Common myeloid progenitor, CD34-positive (primary cell): Measurements from ENCODE around the gene PDGFRB.

Experiments used
- CTCF ChIA-PET: fragments of 350-600 bp; sonication (Branson Sonifier 250); formaldehyde crosslinking; loops from one replicate; lab custom pipeline; 2021; ENCODE audit warnings: antibody characterized with exemption; lab: Charles Lee
- POLR2A ChIA-PET: fragments of 350-600 bp; sonication (Branson Sonifier 250); formaldehyde crosslinking; loops from one replicate; lab custom pipeline; 2021; ENCODE audit warnings: antibody characterized with exemption; lab: Charles Lee
- DNase-seq, 3 donors: peaks; one replicate each; pipeline versions ENCODE4 v3.0.0 to v3.0.0-alpha.2; 2013
- H3K27ac ChIP-seq, 2 experiments: 1 replicate in 1 of 2; 2 replicates in 1 of 2; pipeline ENCODE4 v1.7.0; 2013; ENCODE audit warnings: inconsistent platforms in 2 of 2, low read length in 2 of 2, mild to moderate bottlenecking in 2 of 2, low read depth in 1 of 2, moderate library complexity in 1 of 2; ENCODE audit not compliant: severe bottlenecking in 2 of 2, insufficient read depth in 1 of 2, poor library complexity in 1 of 2
- H3K27me3 ChIP-seq, 5 experiments: replicated peaks in 2 of 5; 1 replicate in 3 of 5; 2 replicates in 2 of 5; pipeline versions ENCODE4 v1.6.1 to v1.7.0; 2013; ENCODE audit warnings: low read length in 4 of 5, mild to moderate bottlenecking in 2 of 5, moderate library complexity in 2 of 5, inconsistent platforms in 1 of 5; ENCODE audit not compliant: insufficient read depth in 5 of 5, control insufficient read depth in 4 of 5
- H3K36me3 ChIP-seq, 4 experiments: 1 replicate in 2 of 4; 2 replicates in 2 of 4; pipeline versions ENCODE4 v1.6.1 to v1.7.0; 2013; ENCODE audit warnings: low read length in 3 of 4, control low read depth in 1 of 4, mild to moderate bottlenecking in 1 of 4; ENCODE audit not compliant: control insufficient read depth in 4 of 4, insufficient read depth in 4 of 4
- H3K4me1 ChIP-seq, 4 experiments: 1 replicate in 3 of 4; 2 replicates in 1 of 4; pipeline versions ENCODE4 v1.6.1 to v1.7.1; 2013; ENCODE audit warnings: low read length in 3 of 4, mild to moderate bottlenecking in 3 of 4, control low read depth in 1 of 4, inconsistent platforms in 1 of 4, moderate library complexity in 1 of 4; ENCODE audit not compliant: control insufficient read depth in 4 of 4, insufficient read depth in 4 of 4; ENCODE audit errors: control extremely low read depth in 1 of 4
- H3K4me3 ChIP-seq, 7 experiments: 1 replicate in 4 of 7; 2 replicates in 3 of 7; pipeline versions ENCODE4 v1.5.1 to v1.7.0; 2013; ENCODE audit warnings: mild to moderate bottlenecking in 7 of 7, low read length in 6 of 7, moderate library complexity in 6 of 7, inconsistent platforms in 2 of 7, low read depth in 2 of 7, control low read depth in 1 of 7; ENCODE audit not compliant: insufficient read depth in 4 of 7, control insufficient read depth in 1 of 7; ENCODE audit errors: extremely low read depth in 1 of 7
- H3K9me3 ChIP-seq, 5 experiments: 1 replicate in 4 of 5; 2 replicates in 1 of 5; pipeline versions ENCODE4 v1.6.1 to v1.7.1; 2013; ENCODE audit warnings: low read length in 4 of 5, mild to moderate bottlenecking in 2 of 5, inconsistent platforms in 1 of 5, low read depth in 1 of 5, moderate library complexity in 1 of 5; ENCODE audit not compliant: control insufficient read depth in 4 of 5, insufficient read depth in 2 of 5; ENCODE audit errors: control extremely low read depth in 1 of 5
- WGBS: methylation state at CpG from one replicate; pipeline ENCODE4 v1.1.5; 2013; ENCODE audit not compliant: insufficient coverage; 5-methylcytosine and 5-hydroxymethylcytosine counted together

PDGFRB gene

GRCh38 chr5:150080696-150081435 lies 74.8 kb downstream of the PDGFRB start:
- Histone ChIP-seq H3K4me1 (peaks cover 21 to 75% (median 55%) of the 10 kb centered on the region in 4 experiments), H3K36me3 (peaks cover 0 to 2% (median 0%) of the 10 kb centered on the region in 4 experiments), H3K9me3 (no peaks in the 10 kb centered on the region), H3K27ac (peak overlapping the region; percentile 46 to 72), H3K27me3 (no peaks in the 10 kb centered on the region), H3K4me3 (peak overlapping the region in 1 of 7 experiments; percentile 33)
- no peak for DNase-seq
- ChIA-PET CTCF (interaction anchor here (0.6 to 3.2 kb wide), 13 partner anchors 9 to 84 kb away, joined by 3 to 18 read pairs (median 4); no protein-coding TSS in a partner anchor), POLR2A (interaction anchor here (1.8 kb wide), 1 partner anchor 12 kb away, joined by 5 read pairs; no protein-coding TSS in a partner anchor)
- WGBS = over 99% methylated on average over 13 of the region's 15 CpGs

DNA sequence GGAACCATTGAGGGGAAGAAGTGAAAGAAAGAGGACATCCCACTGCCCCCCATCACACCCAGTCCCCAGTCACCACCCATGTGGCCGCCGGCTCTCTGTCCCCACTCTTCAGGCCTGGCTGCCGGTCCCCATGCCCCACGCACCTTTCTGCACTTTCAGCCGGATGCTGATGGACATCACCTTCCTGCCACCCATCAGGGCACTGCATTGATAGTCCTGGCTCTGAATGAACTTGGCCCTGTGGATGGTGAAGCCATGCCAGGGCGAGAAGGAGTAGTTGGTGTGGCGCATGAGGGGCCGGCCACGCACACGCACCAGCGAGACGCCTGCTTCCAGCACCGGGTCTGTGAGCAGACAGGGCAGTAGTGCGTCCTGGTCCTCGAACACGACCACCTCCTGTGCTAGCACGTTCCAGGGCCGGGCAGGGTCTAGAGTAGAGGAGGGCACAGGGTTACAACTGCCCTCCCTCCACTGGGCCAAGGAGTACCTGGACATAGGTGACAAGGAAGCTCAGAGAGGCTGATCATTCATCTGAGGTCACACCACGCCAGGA lies 75.7 kb downstream of the PDGFRB start:
- Histone ChIP-seq H3K4me1 (peaks cover 21 to 70% (median 51%) of the 10 kb centered on the region in 4 experiments), H3K27ac (no peak overlapping the region), H3K27me3 (no peaks in the 10 kb centered on the region), H3K9me3 (no peaks in the 10 kb centered on the region), H3K4me3 (no peak overlapping the region), H3K36me3 (peaks cover 0 to 2% (median 0%) of the 10 kb centered on the region in 4 experiments)
- DNase-seq = no peak
- 95% methylated on average over 19 of the region's 19 CpGs for WGBS
- ChIA-PET CTCF (interaction anchor here (1.0 to 3.2 kb wide), 5 partner anchors 10 to 30 kb away, joined by 3 to 18 read pairs (median 4); no protein-coding TSS in a partner anchor), POLR2A (no interaction called here)

GRCh38 chr5:150078802-150079689 lies 76.6 kb downstream of the PDGFRB start:
- H3K27ac ChIP-seq = no peak overlapping the region
- CTCF ChIA-PET = interaction anchor here (0.7 to 1.5 kb wide), 4 partner anchors 9 to 88 kb away, joined by 3 to 4 read pairs (median 4); no protein-coding TSS in a partner anchor
- WGBS = 94% methylated on average over 7 of the region's 7 CpGs
- H3K4me1 ChIP-seq = peaks cover 21 to 63% (median 51%) of the 10 kb centered on the region in 4 experiments
- H3K4me3 ChIP-seq = no peak overlapping the region
- POLR2A ChIA-PET = no interaction called here
- DNase-seq = no peak
- no peaks in the 10 kb centered on the region for H3K9me3 ChIP-seq
- peaks cover 0 to 2% (median 0%) of the 10 kb centered on the region in 4 experiments for H3K36me3 ChIP-seq
- no peaks in the 10 kb centered on the region for H3K27me3 ChIP-seq

DNA sequence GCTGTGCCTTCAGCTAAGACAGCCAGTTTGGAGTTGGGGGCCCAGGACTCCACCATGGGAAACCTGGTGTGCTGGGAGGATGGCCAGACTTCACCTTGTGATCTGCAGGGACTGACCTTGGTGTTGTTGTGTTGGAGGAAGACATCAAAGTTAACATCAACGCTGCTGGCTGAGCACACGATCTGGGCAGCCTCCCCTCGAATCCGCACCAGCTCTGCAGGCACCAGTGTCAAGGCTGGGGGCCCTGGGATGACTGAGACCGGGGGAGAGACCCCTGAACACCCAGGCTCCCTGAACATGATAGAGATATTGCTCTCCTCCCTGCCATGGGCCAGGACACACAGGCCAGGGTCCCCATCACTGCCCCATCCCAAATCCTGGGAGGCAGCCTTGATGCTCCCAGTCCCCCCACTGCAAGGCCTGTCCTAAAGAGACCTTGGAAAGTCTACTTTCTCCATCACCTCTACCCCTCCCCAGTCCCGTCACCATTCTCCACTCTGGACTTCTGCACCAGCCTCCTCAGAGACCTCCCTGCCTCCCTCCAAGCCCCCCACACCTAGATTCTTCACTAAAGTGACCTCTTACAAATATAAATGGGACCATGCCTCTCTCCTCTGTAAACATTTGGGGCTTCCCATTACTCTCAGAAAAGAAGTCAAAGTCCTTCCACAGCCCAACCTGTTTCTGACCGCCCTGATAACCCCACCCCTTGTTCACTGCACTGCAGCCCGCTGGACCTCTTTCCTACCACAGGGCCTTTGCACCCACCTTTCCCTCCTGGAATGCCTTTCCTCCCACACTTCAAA lies 77.4 kb downstream of the PDGFRB start:
- peaks cover 0 to 2% (median 0%) of the 10 kb centered on the region in 4 experiments for H3K36me3 ChIP-seq
- H3K4me1 ChIP-seq = peaks cover 21 to 54% (median 44%) of the 10 kb centered on the region in 4 experiments
- no peak overlapping the region for H3K27ac ChIP-seq
- ChIA-PET POLR2A (interaction anchor here (0.7 kb wide), 1 partner anchor 220 kb away, joined by 9 read pairs; no protein-coding TSS in a partner anchor), CTCF (interaction anchor here (0.7 to 1.5 kb wide), 6 partner anchors 12 to 87 kb away, joined by 3 to 5 read pairs (median 3); no protein-coding TSS in a partner anchor)
- no peak overlapping the region for H3K4me3 ChIP-seq
- DNase-seq = no peak
- H3K27me3 ChIP-seq = no peaks in the 10 kb centered on the region
- peaks cover 0 to 4% (median 2%) of the 10 kb centered on the region in 5 experiments for H3K9me3 ChIP-seq
- WGBS = 90% methylated on average over 8 of the region's 8 CpGs

DNA sequence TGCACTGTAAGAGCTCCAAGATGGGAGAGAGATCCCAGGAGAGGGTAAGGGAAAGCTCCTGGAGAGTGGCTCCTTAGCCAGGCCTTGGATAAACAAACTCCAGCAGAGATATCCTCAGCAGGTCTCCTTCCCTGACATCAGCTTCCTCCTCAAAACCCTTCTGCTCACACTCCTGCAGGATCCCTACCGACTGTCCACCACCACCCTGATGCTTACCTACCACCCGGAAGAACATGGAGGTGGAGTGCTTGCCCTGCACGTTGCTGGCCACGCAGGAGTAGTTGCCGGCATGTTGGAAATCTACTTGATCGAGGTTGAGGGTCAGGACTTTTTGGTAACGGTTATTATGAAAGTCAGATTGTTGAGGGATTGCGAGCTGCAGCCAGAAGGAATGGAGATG lies 78.6 kb downstream of the PDGFRB start:
- POLR2A ChIA-PET = no interaction called here
- CTCF ChIA-PET = interaction anchor here (0.6 to 1.4 kb wide), 5 partner anchors 11 to 42 kb away, joined by 3 to 5 read pairs (median 3); no protein-coding TSS in a partner anchor
- Histone ChIP-seq H3K27me3 (no peaks in the 10 kb centered on the region), H3K9me3 (peaks cover 0 to 8% (median 6%) of the 10 kb centered on the region in 5 experiments), H3K4me3 (no peak overlapping the region), H3K4me1 (peaks cover 11 to 43% (median 33%) of the 10 kb centered on the region in 4 experiments), H3K27ac (no peak overlapping the region), H3K36me3 (peaks cover 0 to 8% (median 0%) of the 10 kb centered on the region in 4 experiments)
- DNase-seq = no peak
- WGBS = 84% methylated on average over 6 of the region's 8 CpGs

GRCh38 chr5:150075806-150076205 lies 79.8 kb downstream of the PDGFRB start:
- H3K4me3 ChIP-seq = no peak overlapping the region
- H3K4me1 ChIP-seq = peaks cover 3 to 31% (median 20%) of the 10 kb centered on the region in 4 experiments
- ChIA-PET POLR2A (interaction anchor here (0.9 kb wide), 1 partner anchor 12 kb away, joined by 3 read pairs; no protein-coding TSS in a partner anchor), CTCF (interaction anchor here (0.8 to 2.5 kb wide), 7 partner anchors 9 to 100 kb away, joined by 3 to 14 read pairs (median 5); partner anchors contain the start of gene CSF1R)
- no peaks in the 10 kb centered on the region for H3K27me3 ChIP-seq
- H3K27ac ChIP-seq = no peak overlapping the region
- H3K9me3 ChIP-seq = peaks cover 0 to 8% (median 6%) of the 10 kb centered on the region in 5 experiments
- WGBS = 98% methylated on average over 4 of the region's 4 CpGs
- peaks cover 0 to 8% (median 0%) of the 10 kb centered on the region in 4 experiments for H3K36me3 ChIP-seq
- DNase-seq = peak in 2 of 3 donors; percentile 33 to 39
